Measurements from ENCODE around the gene RBSN.

GRCh38 chr3:15079091-15079490, 19.9 kb downstream of the RBSN start:
- no peak for TF ChIP-seq CTCF (IDR thresholded peaks at IDR 0.05; ENCODE audit: insufficient read depth, low read length, poor library complexity, severe bottlenecking)
- no peak for TF ChIP-seq EZH2phosphoT487 (conservative IDR thresholded peaks at IDR 0.05; ENCODE audit: low read length)

Data from SU-DHL-6 (cell line).